ENCODE measurements around the gene HS3ST4.

HS3ST4 gene

DNA sequence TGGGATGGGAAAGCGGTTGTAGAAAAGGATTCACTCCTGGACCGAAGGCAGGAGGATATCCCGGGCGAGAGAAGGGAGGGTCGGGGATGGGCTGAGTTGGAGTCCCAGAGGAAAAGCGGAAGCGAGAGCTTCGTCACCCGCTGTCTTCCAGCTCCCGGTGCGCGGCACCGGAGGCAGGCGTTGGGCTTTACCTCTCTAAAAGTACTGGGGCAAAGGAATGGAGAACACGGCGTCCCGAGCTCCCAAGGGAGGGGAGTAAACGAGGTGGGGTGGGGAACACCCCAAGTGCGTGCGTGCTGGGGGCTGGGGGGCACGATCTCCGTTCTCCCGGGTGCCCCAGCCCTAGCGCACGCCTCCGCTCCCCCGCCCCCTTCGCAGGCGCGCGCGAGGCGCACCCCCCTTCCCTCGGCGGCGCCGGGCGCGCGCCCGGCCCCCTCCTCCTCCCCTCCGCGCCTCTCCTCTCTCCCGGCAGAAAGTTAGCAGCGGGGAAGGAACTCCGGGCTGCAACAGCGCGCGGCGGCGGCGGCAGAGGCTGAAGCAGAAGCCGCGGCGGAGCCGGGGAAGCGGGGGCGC, at the start of gene HS3ST4:
Gene HS3ST4 (plus strand): TSS at position 441 of the 573 bp plus-strand sequence.
- no peak for DNase-seq

DNA sequence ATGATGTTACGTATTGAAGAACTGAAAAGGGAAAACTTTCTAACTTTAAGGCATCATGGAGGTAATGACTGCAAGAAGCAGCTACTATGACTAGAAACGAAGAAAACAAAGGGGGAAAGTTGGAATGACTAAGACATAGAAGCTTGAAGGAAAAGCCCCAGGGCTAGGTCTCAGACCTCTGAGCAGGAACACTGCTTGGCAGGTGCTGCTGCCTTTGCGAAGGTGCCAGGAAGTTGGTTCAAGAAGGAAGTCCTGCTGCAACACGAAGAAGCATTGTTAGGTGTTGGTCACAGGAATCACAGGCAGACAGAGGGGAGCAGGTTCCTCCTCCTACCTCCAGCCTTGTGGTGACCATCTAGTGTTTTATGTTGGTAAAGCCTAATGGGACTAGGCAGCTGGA, 48.1 kb upstream of the HS3ST4 start:
- no peak for DNase-seq

DNA sequence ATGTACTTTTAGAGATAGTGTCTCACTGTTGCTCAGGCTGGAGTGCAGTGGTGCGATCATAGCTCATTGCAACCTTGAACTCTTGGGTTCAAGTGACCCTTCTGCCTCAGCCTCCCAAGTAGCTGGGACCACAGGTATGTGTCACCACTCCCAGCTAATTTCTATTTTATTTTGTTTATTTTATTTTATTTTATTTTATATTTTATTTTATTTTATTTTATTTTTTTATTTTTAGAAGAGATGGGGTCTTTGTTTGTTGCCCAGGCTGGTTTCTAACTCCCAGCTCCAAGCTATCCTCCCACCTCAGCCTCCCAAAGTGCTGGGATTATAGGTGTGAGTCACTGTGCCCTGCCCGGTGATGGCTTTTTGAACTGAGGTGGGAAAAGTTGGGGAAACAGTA, 35.1 kb upstream of the HS3ST4 start:
- DNase-seq = no peak

DNA sequence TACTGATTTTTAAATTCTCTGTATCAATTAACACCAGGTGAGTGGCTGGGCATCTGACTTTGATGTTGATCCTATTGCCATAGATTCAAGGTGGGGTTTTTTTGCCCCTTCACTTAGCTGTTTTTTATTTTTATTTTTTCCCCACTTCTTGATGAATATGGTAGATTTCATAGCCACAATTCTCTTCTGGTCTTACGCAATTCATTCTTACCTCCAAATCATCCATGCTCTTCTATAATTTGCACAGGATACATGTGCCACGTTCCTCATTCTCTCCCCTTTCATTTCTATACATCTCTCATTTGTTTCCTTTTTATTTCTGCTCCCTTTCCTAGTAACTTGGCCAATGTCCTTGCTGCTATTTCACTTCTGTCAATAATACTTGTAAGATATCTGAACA, 14.9 kb upstream of the HS3ST4 start:
- DNase-seq = no peak

DNA sequence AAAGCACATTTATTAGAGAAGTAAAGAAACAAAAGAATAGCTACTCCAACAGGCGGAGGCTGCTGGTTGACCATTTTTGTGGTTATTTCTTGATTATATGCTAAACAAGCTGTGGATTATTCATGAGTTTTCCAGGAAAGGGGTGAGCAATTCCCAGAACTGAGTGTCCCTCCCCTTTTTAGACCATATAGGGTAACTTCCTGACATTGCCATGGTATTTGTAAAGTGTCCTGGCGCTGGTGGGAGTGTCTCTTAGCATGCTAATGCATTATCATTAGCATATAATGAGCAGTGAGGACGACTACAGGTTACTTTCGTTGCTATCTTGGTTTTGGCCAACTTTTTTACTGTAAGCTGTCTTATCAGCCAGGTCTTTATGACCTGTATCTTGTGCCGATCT, 12.2 kb upstream of the HS3ST4 start:
- no peak for DNase-seq

DNA sequence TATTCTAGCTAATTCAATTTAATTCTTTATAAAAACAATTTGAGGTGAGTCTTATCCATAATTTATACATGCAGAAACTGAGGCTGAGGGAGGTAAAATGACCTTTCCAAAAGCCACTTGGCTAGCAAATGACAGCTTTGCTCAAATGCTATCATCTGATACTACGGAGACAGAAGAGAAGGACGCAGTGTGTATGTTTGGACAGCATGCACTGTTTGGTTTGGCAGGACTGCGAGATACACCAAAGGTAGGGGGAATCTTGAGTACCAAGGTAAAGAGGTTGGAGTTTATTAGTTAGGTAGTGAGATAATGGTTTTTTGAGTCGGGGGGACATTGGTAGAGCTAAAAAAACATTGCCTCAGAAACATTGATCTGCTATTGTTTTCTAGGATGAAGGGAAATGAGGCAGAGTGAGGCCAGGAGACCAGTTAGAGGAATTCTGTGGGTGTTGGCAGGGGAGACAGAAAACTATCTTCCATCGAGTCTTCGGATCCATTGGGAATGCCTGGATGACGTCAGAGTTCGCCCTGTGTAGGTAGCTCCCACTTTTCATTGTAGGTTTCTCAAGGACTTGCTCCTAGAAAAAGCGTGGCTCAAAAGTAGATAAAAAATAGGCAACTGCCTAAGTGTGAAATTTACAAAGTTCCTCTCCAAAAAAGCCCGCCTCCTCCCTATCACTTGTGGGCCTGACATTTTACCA, 2.5 kb upstream of the HS3ST4 start:
- no peak for DNase-seq

DNA sequence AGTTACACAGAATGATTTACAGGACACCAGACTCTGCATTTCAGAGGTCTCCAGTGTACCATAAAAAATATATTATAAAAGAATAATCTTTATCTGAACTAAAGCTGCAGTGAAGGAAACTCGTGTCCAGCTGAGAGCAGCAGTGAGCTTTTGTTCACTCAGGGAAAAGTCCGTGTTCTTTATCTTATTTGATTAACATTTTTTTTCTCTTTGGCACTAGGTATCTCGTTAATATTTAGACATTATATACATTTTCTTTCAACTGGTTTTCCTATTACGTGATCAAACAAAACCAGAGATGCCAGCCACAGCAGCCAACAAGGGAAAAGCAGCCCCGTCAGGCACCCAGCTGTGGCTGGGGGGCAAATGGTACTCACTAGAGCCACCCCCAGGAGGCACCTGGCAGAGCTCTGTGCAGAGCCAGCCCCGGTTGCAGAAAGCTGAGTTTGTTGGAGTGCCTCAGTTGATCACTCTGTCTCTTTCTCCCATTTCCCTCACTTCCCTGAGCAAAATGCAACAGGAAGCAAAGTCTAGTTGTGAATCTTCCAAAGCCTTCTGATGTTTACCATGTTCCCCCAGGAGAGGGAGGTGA, 1.1 kb upstream of the HS3ST4 start:
- DNase-seq = no peak

DNA sequence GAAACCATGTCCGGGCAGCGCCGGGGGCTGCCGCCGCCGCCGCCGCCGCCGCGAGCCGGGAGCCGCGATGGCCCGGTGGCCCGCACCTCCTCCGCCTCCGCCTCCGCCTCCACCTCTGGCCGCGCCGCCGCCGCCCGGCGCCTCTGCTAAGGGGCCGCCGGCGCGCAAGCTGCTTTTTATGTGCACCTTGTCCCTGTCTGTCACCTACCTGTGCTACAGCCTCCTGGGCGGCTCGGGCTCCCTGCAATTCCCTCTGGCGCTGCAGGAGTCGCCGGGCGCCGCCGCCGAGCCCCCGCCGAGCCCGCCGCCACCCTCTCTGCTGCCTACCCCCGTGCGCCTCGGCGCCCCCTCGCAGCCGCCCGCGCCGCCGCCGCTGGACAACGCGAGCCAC, 587 bp downstream of the HS3ST4 start:
- no peak for DNase-seq

DNA sequence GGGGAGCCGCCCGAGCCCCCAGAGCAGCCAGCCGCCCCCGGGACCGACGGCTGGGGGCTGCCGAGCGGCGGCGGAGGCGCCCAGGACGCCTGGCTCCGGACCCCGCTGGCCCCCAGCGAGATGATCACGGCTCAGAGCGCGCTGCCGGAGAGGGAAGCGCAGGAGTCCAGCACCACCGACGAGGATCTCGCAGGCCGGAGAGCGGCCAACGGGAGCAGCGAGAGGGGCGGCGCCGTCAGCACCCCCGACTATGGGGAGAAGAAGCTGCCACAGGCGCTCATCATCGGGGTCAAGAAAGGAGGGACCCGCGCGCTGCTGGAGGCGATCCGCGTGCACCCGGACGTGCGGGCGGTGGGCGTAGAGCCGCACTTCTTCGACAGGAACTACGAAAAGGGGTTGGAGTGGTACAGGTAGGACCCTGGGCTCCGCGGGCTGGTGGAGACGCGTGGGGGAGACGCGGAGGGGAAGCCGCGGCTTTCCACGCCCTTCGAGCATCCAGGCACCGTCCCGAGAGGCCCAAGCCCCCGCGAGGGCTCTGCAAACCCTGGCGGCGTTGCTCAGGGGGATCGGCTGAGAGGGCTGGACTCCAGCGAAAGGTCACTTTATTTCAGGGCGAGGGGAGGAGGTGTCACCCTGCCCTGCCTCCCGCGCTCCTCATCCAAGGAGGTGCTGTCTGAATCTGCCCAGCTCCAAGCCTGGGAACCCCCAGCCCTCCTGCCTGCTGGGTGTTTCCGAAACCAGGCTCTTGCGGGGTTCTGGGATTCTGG, 1.2 kb downstream of the HS3ST4 start:
- DNase-seq = no peak

DNA sequence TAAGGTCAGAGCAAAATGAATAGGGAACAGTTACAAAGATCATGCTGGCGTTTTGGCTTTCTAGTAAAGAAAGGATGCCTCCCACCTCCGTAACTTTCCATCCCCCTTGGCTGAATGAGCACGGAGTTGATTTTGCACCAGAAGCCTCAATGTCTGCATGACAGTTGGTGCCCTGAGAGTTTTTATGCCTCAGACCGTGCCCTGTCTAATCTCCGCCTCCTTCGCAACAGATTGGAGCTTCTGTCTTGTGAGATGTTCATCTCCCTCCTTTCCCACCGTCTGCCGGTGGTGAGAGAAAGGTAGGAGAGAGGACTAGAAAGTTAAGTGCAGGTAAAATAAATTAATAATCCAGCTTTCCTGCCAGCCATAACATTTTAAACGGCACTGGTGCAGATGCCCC, 1.9 kb downstream of the HS3ST4 start:
- no peak for DNase-seq

DNA sequence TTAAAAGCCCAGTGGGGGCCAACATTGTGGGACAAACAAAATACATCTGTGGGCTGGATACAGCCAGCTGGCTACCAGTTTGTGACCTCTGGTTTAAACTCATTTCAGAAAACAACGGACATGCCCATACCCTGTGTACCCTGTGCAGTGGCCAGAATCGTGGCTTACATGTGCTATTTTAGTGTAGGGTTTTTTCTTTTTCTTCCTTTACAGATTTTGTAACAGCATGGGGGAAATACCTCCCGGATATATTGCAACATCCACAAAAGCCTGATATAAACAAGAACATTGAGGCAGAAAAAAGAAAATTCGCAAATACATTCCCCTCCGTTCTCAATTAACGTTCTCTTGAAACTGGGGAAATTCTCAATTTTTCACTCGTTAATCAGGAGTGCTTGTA, 7.3 kb downstream of the HS3ST4 start:
- DNase-seq = no peak

DNA sequence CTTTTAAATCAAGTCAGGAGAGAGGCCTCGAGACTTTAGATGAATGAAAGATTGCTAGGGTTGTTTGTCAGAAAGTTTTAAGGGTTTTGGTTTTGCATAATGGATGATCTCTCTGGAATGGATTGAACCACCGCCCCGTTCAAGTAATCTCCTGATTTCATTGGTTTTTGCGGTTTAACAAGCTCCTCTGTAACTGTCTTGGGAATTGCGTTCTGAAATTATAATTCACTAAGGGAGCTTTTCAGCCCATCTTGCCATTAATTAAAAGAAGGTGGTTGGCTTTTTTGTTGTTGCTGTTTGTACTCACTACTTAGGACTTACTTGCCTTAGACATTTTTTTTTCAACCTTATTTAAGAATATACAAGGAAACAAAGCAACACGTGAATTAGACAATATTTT, 8.8 kb downstream of the HS3ST4 start:
- DNase-seq = no peak

DNA sequence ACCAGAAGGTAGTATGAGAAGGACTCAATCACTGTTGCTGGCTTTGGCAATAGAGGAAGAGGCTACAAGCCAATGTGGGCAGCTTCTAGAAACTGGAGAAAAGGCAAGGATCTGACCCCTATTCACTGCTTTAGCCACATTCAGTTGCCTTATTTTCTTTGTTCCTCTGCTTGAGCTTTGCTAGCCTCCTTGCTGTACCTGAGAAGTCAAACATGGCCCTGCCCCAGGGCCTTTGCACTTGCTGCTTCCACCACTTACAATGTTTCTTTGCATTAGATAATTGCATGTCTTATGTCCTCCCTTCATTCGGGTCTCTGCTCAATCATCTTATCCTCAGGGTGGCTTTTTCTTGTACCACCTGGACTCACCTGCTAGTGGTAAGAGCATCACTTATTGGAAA, 15.8 kb downstream of the HS3ST4 start:
- DNase-seq = no peak

DNA sequence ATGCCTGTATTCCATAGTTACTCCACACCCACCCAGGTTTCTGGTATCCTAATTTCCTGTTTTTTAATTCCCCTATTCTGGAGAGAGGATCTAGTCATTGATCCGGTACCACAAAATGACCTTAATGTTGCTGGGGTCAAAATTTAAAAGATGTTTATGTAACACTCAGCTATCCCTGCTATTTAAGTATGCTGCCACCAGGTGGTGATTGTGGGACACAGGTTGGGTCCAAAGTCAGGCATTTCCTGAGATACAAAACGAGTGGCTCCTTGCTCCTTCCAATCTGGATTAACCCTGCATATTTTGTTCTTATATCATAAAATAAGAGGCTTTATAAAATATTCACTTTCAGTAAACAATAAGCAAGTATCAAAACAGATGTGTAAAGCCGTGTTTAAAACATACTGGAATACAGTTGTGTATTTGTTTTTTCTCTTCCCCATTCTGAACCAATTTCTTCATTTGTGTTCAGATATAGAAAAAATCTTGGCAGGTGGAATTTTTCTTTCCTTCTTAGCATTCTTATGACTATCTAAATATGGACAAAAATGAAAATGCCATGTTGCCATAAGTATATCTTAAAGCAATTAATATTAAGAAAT, 16.3 kb downstream of the HS3ST4 start:
- peak; percentile 1 for DNase-seq

DNA sequence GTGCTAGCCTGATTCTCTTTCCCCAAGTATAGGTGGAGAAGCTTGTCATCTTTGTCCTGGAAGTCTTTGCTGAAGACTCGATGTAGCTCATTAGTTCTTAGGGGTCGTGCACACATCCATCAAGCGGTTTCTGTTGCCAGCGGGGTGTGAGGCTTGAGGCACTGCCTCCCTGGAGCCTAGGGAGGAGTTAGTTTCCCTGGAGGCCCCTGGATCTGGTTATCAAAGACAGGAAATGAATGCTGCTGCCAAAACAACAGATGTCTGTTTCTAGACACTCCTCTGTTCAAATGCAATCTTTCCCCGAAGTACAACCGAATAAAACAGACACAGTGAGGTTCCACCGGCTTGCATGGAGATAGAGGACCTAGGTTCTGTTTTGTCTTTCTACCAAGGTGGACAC, 17.5 kb downstream of the HS3ST4 start:
- no peak for DNase-seq

DNA sequence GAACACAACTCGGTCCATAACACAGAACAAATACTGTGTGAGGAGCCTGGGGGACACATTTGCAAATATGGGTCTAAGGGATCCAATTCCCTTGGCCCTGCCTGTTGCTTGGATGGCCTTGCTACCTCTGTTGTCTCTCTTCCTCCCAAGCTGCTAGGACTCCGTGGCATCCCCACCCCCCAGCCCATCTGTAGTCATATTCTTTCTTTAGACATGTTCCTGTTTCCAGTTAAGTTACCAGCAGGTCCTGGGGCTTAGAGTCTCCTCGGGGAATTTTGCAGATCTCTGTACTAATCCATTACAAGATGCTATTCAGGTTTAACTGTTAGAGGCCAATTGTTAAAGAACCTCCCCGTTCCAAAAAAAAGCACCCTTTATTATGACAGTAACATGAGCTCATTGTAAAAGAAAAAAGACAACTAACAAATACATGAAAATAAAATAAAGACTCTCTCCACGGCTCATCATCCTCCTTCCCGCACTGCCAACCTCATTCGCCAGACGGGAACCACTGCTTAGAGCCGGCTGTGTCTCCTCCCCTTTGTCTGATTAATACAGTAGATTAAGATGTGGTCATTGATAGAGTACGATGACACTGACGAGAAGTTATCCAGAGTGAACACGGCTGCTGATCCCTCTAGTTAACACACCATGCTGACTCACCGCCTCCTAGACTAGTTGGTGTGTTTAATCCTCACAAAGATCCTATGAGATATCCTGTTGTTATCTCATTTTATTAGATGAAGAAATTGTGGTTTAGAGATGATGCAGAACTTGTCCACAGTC, 22.2 kb downstream of the HS3ST4 start:
- DNase-seq = no peak

DNA sequence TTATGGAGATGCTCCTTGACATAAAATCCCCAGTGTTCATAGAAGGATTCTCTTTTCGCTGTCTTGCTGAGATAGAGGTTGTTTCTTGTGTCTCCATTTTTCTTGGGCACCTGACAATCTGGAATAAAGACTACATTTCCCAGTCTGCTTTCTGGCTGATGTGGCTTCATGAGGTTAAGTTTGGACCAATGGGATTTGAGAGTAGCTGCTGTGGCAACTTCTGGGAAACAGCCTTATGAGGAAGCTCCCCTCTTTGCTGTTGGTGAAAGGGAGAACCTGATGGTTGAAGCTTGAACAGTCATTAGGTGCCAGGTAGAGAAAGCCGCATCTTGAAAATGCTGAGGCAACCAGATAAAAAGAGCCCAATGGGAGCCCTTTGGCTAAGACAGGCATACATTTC, 24.4 kb downstream of the HS3ST4 start:
- no peak for DNase-seq

DNA sequence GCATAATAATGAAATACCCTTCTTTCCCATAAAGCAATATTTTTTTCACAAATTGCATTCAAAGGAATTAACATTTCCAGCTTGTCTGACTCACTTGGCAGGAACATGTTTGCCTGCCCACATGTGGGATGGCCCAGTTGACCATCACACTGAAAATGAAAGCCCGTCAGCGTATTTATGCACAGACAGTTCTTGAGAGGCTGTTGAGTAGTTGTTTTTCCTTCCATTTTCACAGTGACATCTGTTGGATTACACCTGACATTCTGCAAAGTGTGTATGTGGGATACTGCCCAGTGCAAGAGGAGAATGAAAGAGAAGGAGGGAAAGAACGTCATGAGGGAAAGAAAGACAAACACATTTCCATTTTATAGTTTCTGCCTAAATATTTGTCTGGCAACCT, 29.7 kb downstream of the HS3ST4 start:
- no peak for DNase-seq

DNA sequence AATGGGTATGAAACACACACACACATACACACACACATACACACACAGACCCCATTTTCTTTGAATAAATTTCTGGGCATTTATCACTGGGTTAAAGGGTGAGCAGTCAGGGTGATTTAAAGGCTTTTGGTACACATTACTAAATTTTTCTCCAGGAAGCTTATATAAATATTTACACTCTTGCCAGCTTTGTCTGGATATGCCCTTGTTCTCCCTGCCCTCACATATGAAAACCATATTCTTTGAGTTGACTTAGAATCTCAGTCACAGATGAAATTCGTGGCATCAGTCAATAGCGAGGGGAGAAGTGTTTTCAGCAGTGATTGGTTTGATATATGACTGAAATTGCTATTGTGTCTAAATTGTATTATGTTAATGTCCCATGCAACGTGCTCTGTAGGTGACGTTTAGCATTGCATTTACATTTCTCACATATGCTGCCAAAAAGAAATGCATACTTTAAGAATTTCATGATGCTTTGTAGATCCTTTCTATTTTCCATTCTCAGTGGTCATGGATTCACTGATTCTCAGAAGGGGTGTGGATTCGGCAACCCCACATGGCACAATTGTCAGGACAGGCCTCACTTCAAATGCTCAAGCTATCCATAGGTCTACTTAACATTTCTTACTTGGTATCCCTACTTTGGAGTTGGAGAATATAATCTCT, 34.8 kb downstream of the HS3ST4 start:
- no peak for DNase-seq

DNA sequence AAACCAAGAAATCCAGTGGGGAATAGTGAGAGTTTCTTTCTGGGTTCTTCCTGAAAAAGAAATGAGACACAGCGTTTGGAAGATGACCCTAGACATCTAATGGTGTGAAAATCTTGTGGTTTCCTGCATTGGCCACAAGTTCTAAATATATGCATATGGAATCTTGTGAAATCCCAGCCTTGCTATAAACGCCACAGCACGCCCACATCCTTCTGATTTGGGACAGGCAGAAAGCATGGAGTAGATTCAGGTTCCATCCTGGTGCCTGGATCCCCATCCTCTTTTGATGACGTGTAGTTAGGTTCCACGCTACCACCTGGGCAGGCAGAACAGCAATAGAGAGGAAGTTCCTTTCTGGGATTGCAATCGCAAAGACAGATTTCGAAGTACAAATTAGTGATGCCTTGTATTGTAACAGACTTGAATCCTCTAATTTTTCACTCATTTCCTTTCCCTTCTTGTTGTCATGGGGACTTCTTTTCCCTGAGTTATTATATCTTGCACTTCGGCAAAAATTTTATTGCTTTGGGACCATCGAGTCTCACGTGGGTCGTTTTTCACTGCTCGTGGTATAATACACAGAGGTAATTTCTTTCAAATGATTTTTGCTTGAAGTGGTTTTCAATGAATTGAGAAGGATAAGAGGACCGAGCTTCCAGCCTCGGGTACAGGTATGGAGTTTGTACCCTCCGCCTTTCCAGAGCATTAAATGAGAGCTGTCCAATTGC, 37.6 kb downstream of the HS3ST4 start:
- DNase-seq = no peak

DNA sequence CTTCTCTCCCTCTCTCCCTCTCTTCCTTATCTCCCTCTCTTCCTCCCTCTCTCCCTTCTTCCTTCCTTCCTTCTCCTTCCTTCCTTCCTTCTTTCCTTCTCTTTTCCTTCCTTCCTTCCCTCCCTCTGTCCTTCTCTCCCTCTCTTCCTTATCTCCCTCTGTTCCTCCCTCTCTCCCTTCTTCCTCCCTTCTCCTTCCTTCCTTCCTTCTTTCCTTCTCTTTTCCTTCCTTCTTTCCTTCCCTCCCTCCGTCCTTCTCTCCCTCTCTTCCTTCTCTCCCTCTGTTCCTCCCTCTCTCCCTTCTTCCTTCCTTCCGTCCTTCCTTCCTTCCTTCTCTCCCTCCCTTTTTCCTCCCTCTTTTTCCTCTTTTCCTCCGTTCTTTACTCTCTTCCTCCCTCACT, 38.6 kb downstream of the HS3ST4 start:
- no peak for DNase-seq
